SH-SY5Y (cell line): Measurements from ENCODE around the gene F8.

Experiments used
- GATA2 ChIP-seq: IDR thresholded peaks from 2 replicates; pipeline ENCODE4 v1.6.1; 2011; ENCODE audit warnings: mild to moderate bottlenecking, low read depth, low read length
- GATA3 ChIP-seq: IDR thresholded peaks from 2 replicates; pipeline ENCODE4 v1.6.1; 2011; ENCODE audit warnings: low read depth, mild to moderate bottlenecking, low read length, moderate library complexity

Gene F8

DNA sequence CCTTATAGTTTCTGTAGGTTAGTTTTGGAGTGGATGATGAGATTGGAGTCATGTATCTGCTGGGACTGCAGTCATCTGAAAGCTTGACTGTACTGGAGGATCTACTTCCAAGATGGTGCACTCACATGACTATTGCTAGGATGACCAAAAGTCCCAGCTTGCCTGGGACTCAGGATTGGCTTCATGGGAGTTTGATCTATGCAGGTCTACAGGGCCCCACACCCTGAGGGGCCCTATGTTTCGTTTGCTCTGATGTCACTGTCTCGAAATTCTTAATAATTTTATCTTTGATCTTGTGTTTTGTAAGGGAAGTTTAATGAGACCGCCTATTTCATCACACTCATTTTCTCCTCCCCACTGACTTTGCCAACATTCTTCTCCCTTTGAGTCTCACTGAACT lies 188.0 kb downstream of the F8 start, which contains the start of gene SMIM9:
SMIM9 (minus strand) TSS at position 101 of the 400 bp plus-strand sequence. CDS start 3,806 bp downstream, outside the sequence.
- TF ChIP-seq GATA2 (no peak), GATA3 (no peak)

GRCh38 chrX:154833746-154834274 lies 188.7 kb downstream of the F8 start:
- TF ChIP-seq GATA3 (no peak), GATA2 (no peak)

DNA sequence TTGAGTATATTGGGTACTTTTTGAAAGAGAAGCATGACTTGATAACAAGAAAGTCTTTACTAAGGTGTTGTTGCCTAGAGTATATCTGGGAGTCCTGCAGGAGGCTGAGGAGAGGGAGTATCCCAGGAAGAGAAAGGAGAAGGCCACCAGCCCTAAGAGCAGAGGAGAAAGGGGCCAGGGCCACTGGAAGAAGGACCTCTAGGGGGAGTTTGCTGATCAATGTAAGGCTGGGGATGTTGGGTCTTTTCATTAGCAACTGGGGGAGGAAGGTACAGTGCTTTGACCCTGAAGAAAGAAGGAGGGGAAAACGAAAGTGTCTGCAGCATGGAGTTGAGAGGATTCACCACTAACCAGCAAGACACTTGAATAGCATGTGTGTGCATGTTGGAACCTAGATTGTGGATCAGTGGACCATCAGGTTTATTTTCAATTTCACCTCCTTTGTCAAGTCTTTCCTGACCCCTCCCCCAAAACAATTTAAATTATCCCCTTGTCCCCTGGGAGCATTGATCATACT lies 192.5 kb downstream of the F8 start:
- TF ChIP-seq GATA2 (no peak), GATA3 (no peak)

- TF ChIP-seq GATA3, result no peak
- TF ChIP-seq GATA2, result no peak
These were observed 193.4 kb downstream of the F8 start for GRCh38 chrX:154829134-154829533.

DNA sequence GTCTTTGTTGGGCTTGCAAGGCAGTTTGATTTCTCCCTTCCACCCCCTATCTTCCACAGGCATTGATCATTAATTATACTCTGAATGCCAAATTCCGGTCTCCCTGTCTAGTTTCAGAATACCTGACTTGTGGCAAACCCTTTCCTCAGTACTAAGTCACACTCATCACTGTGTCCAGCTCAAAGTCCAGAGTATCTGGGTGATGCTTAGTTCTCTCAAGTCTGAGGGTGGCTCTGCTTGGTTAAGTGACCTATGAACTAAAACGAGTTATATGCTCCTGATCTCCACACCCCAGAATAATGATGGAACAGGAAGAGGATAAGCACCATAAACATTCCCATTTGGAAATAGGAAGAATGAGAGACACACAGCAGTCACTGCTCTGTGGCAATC lies 194.5 kb downstream of the F8 start:
- no peak for TF ChIP-seq GATA2
- TF ChIP-seq GATA3, result no peak

GRCh38 chrX:154827194-154828015 lies 195.1 kb downstream of the F8 start:
- TF ChIP-seq GATA2 (no peak), GATA3 (no peak)

- TF ChIP-seq GATA2 (no peak), GATA3 (no peak)
These were observed 197.9 kb downstream of the F8 start for GRCh38 chrX:154824638-154825037.

- TF ChIP-seq GATA3 (no peak), GATA2 (no peak)
These were observed 200.5 kb downstream of the F8 start for GRCh38 chrX:154822029-154822428.

DNA sequence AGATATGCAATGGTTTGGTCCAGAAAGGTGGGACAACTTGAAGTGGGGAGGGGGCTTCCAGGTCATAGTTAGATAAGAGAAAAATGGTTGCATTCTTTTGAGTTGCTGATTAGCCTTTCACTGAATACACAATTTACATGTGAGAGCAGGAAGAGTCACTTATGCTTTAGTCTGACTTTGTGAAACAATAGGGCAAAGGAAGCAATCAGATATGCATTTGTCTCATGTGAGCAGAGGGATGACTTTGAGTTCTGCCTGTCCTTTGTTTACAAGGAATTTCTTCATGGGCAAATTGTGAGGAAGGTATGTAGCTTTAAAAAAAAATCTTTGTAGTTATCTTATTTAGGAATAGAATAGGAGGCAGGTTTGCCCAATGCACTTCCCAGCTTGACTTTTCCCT lies 201.0 kb downstream of the F8 start:
- no peak for TF ChIP-seq GATA2
- no peak for TF ChIP-seq GATA3

- TF ChIP-seq GATA2 (no peak), GATA3 (no peak)
These were observed 202.7 kb downstream of the F8 start for GRCh38 chrX:154819771-154820341.

DNA sequence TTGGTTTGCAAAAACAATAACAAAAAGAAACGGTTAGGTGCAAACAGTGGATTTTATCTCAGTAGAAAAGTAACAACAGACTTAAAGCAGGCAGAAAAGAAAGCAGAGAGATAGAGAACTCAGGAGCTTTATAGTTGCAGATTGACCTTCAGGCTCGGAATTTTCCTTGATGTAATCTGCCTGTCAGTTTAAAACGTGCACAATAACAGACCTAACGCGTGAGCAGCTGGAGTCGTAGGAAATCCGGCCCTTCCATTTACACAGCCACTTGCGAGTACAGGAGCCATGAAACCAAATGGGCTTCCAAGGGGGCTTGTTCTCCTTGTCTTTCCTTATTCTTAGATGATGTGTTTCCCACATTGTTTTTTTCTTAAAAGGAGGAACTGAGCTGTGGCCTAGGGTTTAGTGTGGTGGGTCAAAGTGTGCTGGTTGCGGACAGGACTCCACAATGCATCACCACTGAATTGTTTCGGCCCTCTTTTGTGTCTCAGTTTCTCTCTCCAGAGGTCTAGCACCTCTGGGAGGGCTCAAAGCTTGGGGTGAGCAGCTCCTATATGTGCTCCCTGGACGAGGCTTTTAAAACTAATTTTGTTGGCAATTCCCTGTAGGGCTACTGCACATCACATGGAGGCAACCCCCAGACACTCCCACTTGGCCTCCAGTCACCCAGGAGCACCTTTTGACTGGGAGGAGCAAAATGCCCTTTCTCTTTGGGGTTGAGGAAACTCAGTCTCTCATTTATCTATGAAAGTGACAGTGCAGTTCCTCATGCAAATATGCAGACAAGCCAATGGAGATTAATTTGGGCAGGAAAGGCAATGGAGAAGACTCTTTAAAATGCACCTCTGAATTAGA lies 203.4 kb downstream of the F8 start:
- TF ChIP-seq GATA2, result no peak

GRCh38 chrX:154815274-154815818 lies 207.2 kb downstream of the F8 start:
- TF ChIP-seq GATA2 (no peak), GATA3 (no peak)

GRCh38 chrX:154813801-154814200 lies 208.7 kb downstream of the F8 start:
- no peak for TF ChIP-seq GATA2
- TF ChIP-seq GATA3, result no peak
